NCI-H2081 treated with DMSO at 0.1 percent for 48 hours (cell line): ENCODE data around the gene CPSF7.

Experiments used
- DNase-seq: peaks from one replicate; lab custom pipeline; 2025; lab: John Stamatoyannopoulos, UW

CPSF7 gene

GRCh38 chr11:61357233-61357893 is 72.4 kb downstream of the CPSF7 start:
- no peak for DNase-seq

- no peak for DNase-seq
Observed at GRCh38 chr11:61356706-61357105, 73.1 kb downstream of the CPSF7 start.

- no peak for DNase-seq
Observed at GRCh38 chr11:61354208-61354607, 75.6 kb downstream of the CPSF7 start.

GRCh38 chr11:61353131-61354067 is 76.4 kb downstream of the CPSF7 start:
- DNase-seq: no peak
